MM.1S (cell line): ENCODE measurements around the gene DNAJA4.

Source experiments
- DNase-seq: peaks from one replicate; pipeline ENCODE4 v3.0.0-alpha.2; 2015
- H2AFZ ChIP-seq: fragments of 300-600 bp; sonication (generic); 2 replicates; pipeline ENCODE4 v1.6.0; 2016; ENCODE audit warnings: antibody characterized with exemption, low read length
- H3F3A ChIP-seq: fragments of 300-600 bp; sonication (generic); 2 replicates; pipeline ENCODE4 v1.6.1; 2016; ENCODE audit warnings: mild to moderate bottlenecking, antibody characterized with exemption, low read length, moderate library complexity, mixed read lengths; ENCODE audit not compliant: insufficient read depth
- H3K27ac ChIP-seq: fragments of 300-600 bp; sonication (generic); 2 replicates; pipeline ENCODE4 v1.5.1; 2016; ENCODE audit warnings: mild to moderate bottlenecking, low read length
- H3K27me3 ChIP-seq: fragments of 300-600 bp; sonication (generic); replicated peaks from 2 replicates; pipeline ENCODE4 v1.6.0; 2016; ENCODE audit warnings: low read length; ENCODE audit not compliant: insufficient read depth
- H3K36me3 ChIP-seq: fragments of 300-600 bp; sonication (generic); replicated peaks from 2 replicates; pipeline ENCODE4 v1.6.1; 2016; ENCODE audit warnings: mild to moderate bottlenecking, low read length, mixed read lengths; ENCODE audit not compliant: insufficient read depth
- H3K4me1 ChIP-seq: fragments of 300-600 bp; sonication (generic); 2 replicates; pipeline ENCODE4 v1.6.1; 2016; ENCODE audit warnings: low read length, mixed read lengths
- H3K4me2 ChIP-seq: fragments of 300-600 bp; sonication (generic); 2 replicates; pipeline ENCODE4 v1.6.0; 2016; ENCODE audit warnings: low read depth, low read length
- H3K4me3 ChIP-seq: fragments of 300-600 bp; sonication (generic); 2 replicates; pipeline ENCODE4 v1.5.1; 2016; ENCODE audit warnings: low read length, mixed read lengths
- H3K79me2 ChIP-seq: fragments of 300-600 bp; sonication (generic); 2 replicates; pipeline ENCODE4 v1.6.1; 2016; ENCODE audit warnings: mixed run types, low read length, mixed read lengths
- H3K9ac ChIP-seq: fragments of 300-600 bp; sonication (generic); 2 replicates; pipeline ENCODE4 v1.6.1; 2016; ENCODE audit warnings: low read length, mixed read lengths
- H3K9me2 ChIP-seq: fragments of 300-600 bp; sonication (generic); replicated peaks from 2 replicates; pipeline ENCODE4 v1.6.1; 2016; ENCODE audit warnings: mild to moderate bottlenecking, low read length, mixed read lengths; ENCODE audit not compliant: insufficient read depth
- H3K9me3 ChIP-seq: fragments of 300-600 bp; sonication (generic); replicated peaks from 2 replicates; pipeline ENCODE4 v1.6.1; 2016; ENCODE audit warnings: mild to moderate bottlenecking, low read length, mixed read lengths; ENCODE audit not compliant: insufficient read depth
- H4K20me1 ChIP-seq: fragments of 300-600 bp; sonication (generic); 2 replicates; pipeline ENCODE4 v1.6.1; 2016; ENCODE audit warnings: mild to moderate bottlenecking, low read length, moderate library complexity, mixed read lengths; ENCODE audit not compliant: insufficient read depth
- EZH2 ChIP-seq: fragments of 300-600 bp; sonication (generic); optimal IDR thresholded peaks from 2 replicates; pipeline ENCODE3; 2017; ENCODE audit warnings: low read depth, mild to moderate bottlenecking, antibody characterized with exemption, low read length, mixed read lengths
- EZH2phosphoT487 ChIP-seq: fragments of 300-600 bp; sonication (generic); IDR thresholded peaks from 2 replicates; pipeline ENCODE4 v1.6.1; 2018; ENCODE audit warnings: antibody characterized with exemption, low read length
- TF ChIP-seq, protein P1 (sequence below): fragments of 300-600 bp; sonication (generic); IDR thresholded peaks from 2 replicates; pipeline ENCODE4 v1.5.1; 2016; ENCODE audit warnings: antibody characterized with exemption, low read length, mixed read lengths

Gene DNAJA4

DNA sequence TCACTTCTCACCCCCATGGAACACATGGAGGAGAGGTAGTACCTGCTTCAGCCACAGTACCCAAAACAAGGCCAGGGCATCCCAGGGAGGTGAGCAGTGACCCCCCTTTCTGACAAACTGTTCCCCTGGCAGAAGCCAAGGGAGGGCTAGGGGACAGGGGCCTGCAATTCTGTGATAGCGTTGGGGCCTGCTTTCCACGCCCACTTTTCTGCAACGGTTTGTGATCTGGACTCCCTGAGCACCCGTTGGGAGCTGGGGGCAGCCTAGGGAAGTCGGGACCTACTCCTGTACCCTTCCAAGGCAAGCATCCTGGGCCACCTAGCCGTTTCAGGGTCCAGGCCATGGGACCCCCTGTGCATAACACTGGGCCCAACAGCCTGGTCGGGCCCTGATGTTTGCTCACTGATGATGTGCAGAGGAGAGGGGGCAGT, 996 bp upstream of the DNAJA4 start:
- no peak overlapping the region for H3K4me2 ChIP-seq
- TF ChIP-seq, protein P1, sequence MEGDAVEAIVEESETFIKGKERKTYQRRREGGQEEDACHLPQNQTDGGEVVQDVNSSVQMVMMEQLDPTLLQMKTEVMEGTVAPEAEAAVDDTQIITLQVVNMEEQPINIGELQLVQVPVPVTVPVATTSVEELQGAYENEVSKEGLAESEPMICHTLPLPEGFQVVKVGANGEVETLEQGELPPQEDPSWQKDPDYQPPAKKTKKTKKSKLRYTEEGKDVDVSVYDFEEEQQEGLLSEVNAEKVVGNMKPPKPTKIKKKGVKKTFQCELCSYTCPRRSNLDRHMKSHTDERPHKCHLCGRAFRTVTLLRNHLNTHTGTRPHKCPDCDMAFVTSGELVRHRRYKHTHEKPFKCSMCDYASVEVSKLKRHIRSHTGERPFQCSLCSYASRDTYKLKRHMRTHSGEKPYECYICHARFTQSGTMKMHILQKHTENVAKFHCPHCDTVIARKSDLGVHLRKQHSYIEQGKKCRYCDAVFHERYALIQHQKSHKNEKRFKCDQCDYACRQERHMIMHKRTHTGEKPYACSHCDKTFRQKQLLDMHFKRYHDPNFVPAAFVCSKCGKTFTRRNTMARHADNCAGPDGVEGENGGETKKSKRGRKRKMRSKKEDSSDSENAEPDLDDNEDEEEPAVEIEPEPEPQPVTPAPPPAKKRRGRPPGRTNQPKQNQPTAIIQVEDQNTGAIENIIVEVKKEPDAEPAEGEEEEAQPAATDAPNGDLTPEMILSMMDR, result no peak
- TF ChIP-seq EZH2phosphoT487 (no peak), EZH2 (no peak)
- no peaks in the 10 kb centered on the region for H3K9me3 ChIP-seq

DNA sequence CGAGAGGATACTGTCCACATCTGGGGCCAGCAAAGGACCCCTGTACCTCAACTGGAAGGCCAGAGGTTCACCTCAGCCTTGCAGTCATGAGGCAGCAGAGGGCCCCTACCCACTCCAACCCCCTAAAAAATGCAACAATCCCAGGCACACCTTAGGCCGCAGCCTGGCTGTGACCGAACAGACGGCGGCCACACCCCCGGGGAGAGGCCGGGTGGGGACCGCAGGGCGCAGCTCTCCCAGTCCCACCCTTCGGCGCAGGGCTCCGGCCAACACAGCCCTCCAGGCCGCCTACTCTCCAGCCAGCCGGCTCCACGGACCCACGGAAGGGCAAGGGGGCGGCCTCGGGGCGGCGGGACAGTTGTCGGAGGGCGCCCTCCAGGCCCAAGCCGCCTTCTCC, 457 bp upstream of the DNAJA4 start:
- Histone ChIP-seq H3K4me3 (peak overlapping the region; percentile 20; the same call in 1 of the 2 replicates), H3K36me3 (no peaks in the 10 kb centered on the region), H3K4me2 (peak overlapping the region; percentile 27; the same call in 1 of the 2 replicates), H3K9ac (no peak overlapping the region), H3K79me2 (no peaks in the 10 kb centered on the region), H3K9me2 (no peaks in the 10 kb centered on the region), H4K20me1 (no peaks in the 10 kb centered on the region), H3F3A (no peaks in the 10 kb centered on the region), H3K9me3 (no peaks in the 10 kb centered on the region), H2AFZ (no peak overlapping the region), H3K27me3 (peaks cover 10% of the 10 kb centered on the region), H3K27ac (no peak overlapping the region), H3K4me1 (no peaks in the 10 kb centered on the region)
- TF ChIP-seq EZH2, result no peak
- TF ChIP-seq, protein P1, result no peak
- no peak for DNase-seq

More for the DNA sequence above, 996 bp upstream of the DNAJA4 start:
- no peaks in the 10 kb centered on the region for H3K4me1 ChIP-seq
- H3K36me3 ChIP-seq, result no peaks in the 10 kb centered on the region
- no peak overlapping the region for H3K9ac ChIP-seq
- H3K9me2 ChIP-seq, result no peaks in the 10 kb centered on the region
- H2AFZ ChIP-seq, result no peak overlapping the region
- no peaks in the 10 kb centered on the region for H3F3A ChIP-seq
- no peak overlapping the region for H3K27ac ChIP-seq
- H3K4me3 ChIP-seq, result no peak overlapping the region
- no peaks in the 10 kb centered on the region for H4K20me1 ChIP-seq
- H3K27me3 ChIP-seq, result peaks cover 10% of the 10 kb centered on the region
- H3K79me2 ChIP-seq, result no peaks in the 10 kb centered on the region
- DNase-seq, result no peak

DNA sequence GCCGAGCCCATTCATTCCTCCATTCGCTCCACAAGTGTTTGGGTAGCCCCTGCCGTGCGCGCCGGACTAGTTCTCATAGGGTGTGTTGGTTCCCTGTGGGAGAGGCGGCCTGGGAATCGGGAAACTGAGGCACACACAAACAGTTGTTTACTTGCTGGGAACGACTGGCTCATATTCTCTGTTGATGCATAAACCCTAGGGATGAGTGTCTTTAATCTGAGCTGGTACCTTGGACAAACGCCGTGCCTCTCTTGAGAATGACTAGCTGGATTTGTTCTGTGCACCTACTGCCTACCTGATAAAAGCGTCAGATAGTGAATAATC, 737 bp downstream of the DNAJA4 start:
- H3K36me3 ChIP-seq, result no peaks in the 10 kb centered on the region
- peak overlapping the region; percentile 61; the same call in 1 of the 2 replicates for H2AFZ ChIP-seq
- H3K4me3 ChIP-seq, result 0 out of 2 replicates have a peak overlapping the region, but pooled peaks have one; percentile 31
- no peak overlapping the region for H3K27ac ChIP-seq
- H3F3A ChIP-seq, result no peaks in the 10 kb centered on the region
- no peaks in the 10 kb centered on the region for H3K9me2 ChIP-seq
- no peaks in the 10 kb centered on the region for H3K9me3 ChIP-seq
- no peaks in the 10 kb centered on the region for H4K20me1 ChIP-seq
- DNase-seq, result no peak
- H3K79me2 ChIP-seq, result no peaks in the 10 kb centered on the region
- no peaks in the 10 kb centered on the region for H3K4me1 ChIP-seq
- peak overlapping the region; percentile 55; the same call in 1 of the 2 replicates for H3K4me2 ChIP-seq
- peaks cover 10% of the 10 kb centered on the region for H3K27me3 ChIP-seq
- H3K9ac ChIP-seq, result no peak overlapping the region
- TF ChIP-seq, protein P1, result no peak
- TF ChIP-seq EZH2 (no peak), EZH2phosphoT487 (no peak)
